Astrocyte of the cerebellum (primary cell): ENCODE measurements around the gene FLT1.

Source experiments
- DNase-seq: peaks from one replicate; pipeline ENCODE4 v3.0.0-alpha.2; 2011; ENCODE audit warnings: low read depth
- H3K4me3 ChIP-seq: 2 replicates; pipeline ENCODE4 v1.5.1; 2011; ENCODE audit warnings: mild to moderate bottlenecking, low read depth, low read length, moderate library complexity
- CTCF ChIP-seq: IDR thresholded peaks from 2 replicates; pipeline ENCODE4 v1.5.1; 2012; ENCODE audit warnings: low read length, low read depth, moderate library complexity, mild to moderate bottlenecking; ENCODE audit errors: missing control alignments
- in situ Hi-C: cut with HindIII; loops from 2 replicates; pipeline ENCODE4 v1.10.0; 2017; ENCODE audit warnings: low sequenced_read_pairs

The FLT1 gene

GRCh38 chr13:28338742-28339141 lies 156.2 kb downstream of the FLT1 start:
- TF ChIP-seq CTCF = no peak
- H3K4me3 ChIP-seq = no peak overlapping the region
- in situ Hi-C loops = no loop called here
- DNase-seq = no peak

GRCh38 chr13:28338006-28338574 lies 156.8 kb downstream of the FLT1 start:
- no peak overlapping the region for H3K4me3 ChIP-seq
- no peak for TF ChIP-seq CTCF
- in situ Hi-C loops = no loop called here
- peak; percentile 80 for DNase-seq

GRCh38 chr13:28337166-28338005 lies 157.5 kb downstream of the FLT1 start:
- no peak overlapping the region for H3K4me3 ChIP-seq
- in situ Hi-C loops = no loop called here
- peak; percentile 47 for DNase-seq
- no peak for TF ChIP-seq CTCF

- in situ Hi-C loops = no loop called here
- TF ChIP-seq CTCF = no peak
- no peak overlapping the region for H3K4me3 ChIP-seq
- DNase-seq = no peak
These were observed 158.7 kb downstream of the FLT1 start for GRCh38 chr13:28336193-28336657.

DNA sequence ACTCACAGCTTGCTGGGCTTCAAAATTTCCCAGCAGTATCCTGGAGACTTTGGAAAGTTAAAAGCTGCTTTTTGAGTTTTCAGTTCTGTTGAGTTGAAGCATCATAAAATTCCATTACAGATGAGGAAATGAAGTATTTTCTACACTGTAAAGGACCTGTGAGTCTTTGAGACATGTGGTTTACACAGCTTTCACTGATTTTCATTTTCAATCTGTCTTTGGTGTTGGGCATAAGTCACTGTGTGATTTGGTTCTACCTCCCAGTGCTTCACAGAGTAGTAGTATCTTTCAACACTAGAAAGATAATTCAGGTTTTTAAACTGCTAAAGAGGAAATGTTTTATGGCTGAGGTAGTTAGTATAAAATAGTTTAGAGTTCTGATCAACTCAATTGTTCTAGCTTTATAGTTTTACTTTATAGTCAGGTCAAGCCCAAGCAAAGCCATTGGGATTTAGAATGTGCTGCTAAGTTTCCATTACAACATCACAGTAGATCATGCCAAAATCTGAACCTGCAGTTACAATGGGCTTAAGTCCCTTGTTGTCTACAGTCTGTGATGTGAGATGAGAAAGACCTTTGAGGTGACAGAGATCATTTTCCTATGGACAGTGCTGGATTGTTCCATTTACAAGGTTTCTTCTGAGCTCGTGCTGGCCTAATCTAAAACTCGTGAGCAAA lies 161.6 kb downstream of the FLT1 start:
- H3K4me3 ChIP-seq = no peak overlapping the region
- TF ChIP-seq CTCF = no peak
- in situ Hi-C loops = no loop called here
- DNase-seq = no peak

DNA sequence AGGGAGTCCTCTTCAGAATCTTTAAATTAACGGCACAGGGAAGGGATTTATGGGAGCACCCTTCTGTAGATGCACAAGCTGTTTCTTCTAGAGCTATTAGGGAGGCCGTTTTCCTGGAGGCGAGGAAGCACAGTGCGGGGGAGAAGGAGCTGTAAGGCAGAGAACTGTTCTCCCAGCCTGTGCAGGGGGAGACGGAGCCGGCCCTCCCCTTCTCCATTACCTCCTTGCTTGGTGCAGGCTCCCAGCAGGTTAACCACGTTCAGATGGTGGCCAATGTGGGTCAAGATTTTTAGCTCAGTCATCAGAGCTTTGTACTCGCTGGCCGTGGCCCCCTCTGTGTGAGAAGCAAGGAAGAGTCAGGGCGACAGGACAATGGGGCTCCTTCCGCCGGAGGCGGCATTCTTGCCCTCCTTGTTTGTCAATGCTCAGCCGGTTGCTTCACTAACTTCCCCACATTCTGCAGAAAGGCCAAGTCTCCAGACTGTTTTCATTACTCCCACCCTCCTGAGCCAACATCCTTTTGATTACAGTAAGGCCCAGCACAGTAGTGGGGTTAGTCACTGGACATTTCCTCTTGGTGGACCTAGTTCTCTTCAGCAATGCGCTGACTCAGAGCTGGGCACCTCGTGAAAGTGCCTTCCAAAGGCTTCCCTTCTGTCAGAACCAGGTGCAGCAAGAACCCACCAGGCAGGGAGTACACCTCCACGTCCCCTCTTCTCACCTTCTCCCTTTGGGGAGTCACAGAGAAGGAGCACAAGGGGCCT lies 165.4 kb downstream of the FLT1 start:
- DNase-seq = no peak
- in situ Hi-C loops = no loop called here
- no peak for TF ChIP-seq CTCF
- H3K4me3 ChIP-seq = no peak overlapping the region
